Measurements from ENCODE around the gene EXOG.

EXOG gene

DNA sequence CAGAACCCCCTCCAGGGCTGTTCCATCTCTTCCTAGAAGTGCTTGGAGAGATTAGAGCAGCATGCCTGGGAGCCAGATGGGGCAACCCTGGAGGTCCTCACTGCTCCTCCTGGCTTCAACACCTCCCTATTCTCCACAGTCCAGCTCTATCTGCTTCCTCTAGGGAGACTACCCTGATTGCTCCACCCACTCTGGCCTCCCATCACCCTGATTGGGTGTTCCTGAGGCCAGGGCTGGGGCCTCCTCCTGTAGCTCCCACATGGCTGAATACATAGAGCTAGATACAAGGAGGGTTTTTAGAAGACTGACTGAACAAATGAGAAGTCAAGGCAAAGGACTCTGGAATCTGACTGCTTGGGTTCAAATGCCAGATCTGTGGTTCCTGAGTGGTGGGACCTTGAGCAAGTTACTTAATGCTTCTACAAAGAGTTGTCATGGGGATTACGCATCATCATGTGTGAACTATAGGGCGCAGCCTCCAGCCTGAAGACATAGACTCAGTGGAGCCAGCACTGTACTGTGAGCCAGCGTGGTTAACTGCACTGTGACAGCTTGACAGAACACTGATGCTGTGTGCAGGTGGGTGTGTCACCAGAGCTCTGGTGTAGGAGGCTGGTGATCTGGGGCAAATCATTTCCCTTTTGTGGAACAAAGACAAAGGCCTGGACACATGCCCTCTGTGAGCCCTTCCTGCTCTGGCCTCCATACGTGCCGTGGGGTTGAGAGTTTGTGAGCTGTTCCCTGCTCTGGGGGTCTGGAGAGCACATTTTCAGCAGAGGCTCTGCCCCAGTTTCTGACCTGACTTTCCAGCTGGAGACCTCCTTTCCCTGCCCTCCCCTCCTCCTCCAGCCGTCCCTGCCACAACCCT lies 78.5 kb downstream of the EXOG start:
- TF ChIP-seq POLR2AphosphoS5 (IDR thresholded peaks at IDR 0.05; ENCODE audit: low read depth, low read length) (no peak), SIN3A (IDR thresholded peaks at IDR 0.05; ENCODE audit: borderline replicate concordance, insufficient read depth, low read length) (no peak), TAF1 (IDR thresholded peaks at IDR 0.05; ENCODE audit: borderline replicate concordance, insufficient read depth, low read length) (no peak), FOXP2 (optimal IDR thresholded peaks at IDR 0.05; ENCODE audit: borderline replicate concordance, extremely low read depth, extremely low read length, insufficient read depth) (no peak)
- TF ChIP-seq, protein P1, sequence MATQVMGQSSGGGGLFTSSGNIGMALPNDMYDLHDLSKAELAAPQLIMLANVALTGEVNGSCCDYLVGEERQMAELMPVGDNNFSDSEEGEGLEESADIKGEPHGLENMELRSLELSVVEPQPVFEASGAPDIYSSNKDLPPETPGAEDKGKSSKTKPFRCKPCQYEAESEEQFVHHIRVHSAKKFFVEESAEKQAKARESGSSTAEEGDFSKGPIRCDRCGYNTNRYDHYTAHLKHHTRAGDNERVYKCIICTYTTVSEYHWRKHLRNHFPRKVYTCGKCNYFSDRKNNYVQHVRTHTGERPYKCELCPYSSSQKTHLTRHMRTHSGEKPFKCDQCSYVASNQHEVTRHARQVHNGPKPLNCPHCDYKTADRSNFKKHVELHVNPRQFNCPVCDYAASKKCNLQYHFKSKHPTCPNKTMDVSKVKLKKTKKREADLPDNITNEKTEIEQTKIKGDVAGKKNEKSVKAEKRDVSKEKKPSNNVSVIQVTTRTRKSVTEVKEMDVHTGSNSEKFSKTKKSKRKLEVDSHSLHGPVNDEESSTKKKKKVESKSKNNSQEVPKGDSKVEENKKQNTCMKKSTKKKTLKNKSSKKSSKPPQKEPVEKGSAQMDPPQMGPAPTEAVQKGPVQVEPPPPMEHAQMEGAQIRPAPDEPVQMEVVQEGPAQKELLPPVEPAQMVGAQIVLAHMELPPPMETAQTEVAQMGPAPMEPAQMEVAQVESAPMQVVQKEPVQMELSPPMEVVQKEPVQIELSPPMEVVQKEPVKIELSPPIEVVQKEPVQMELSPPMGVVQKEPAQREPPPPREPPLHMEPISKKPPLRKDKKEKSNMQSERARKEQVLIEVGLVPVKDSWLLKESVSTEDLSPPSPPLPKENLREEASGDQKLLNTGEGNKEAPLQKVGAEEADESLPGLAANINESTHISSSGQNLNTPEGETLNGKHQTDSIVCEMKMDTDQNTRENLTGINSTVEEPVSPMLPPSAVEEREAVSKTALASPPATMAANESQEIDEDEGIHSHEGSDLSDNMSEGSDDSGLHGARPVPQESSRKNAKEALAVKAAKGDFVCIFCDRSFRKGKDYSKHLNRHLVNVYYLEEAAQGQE (IDR thresholded peaks at IDR 0.05; ENCODE audit: insufficient read depth in 1 of 2, low read depth in 2 of 2, low read length in 2 of 2): no peak

DNA sequence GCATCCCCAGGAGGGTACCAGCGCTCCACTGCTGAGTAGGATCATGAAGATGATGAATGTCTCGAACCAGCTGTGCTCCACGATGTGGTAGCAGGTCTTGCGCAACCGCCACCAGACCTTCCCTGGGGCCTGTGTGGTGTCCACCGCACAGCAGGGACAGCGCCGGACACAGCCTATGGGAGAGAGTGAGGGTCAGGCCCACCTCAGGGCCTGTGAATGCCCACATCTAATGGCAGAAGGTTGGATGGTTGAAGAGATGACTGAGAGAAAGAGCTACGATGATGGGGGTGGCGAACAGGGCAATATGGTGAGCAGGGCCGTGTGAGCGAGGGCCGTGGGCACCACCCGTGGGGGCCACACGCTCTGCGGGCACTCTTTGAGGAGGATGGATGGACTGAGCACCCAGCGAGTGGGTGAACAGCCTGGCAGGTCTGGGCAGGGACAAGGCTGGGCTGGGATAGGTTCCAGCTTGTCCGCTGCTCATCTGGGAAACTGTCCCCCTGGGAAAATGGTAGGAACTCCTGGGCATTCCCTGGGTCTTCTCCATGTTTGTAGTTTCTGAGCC lies 79.2 kb downstream of the EXOG start:
- no peak for TF ChIP-seq FOXP2 (optimal IDR thresholded peaks at IDR 0.05; ENCODE audit: borderline replicate concordance, extremely low read depth, extremely low read length, insufficient read depth)
- no peak for TF ChIP-seq SIN3A (IDR thresholded peaks at IDR 0.05; ENCODE audit: borderline replicate concordance, insufficient read depth, low read length)
- TF ChIP-seq, protein P1 (IDR thresholded peaks at IDR 0.05; ENCODE audit: insufficient read depth in 1 of 2, low read depth in 2 of 2, low read length in 2 of 2): no peak
- TF ChIP-seq TAF1 (IDR thresholded peaks at IDR 0.05; ENCODE audit: borderline replicate concordance, insufficient read depth, low read length): no peak
- no peak for TF ChIP-seq POLR2AphosphoS5 (IDR thresholded peaks at IDR 0.05; ENCODE audit: low read depth, low read length)

All from PFSK-1 (cell line).